Inflammatory macrophage (primary cell): ENCODE data around the gene CCDC30.
A peak's percentile ranks its signal among the peaks of the same experiment; 100 is the strongest.
"Not testable (repeated sequence)": the region's sequence is repeated elsewhere in the genome, so short reads cannot be mapped to it uniquely, and the experiment has no call there.

Source experiments
- DNase-seq, 2 donors: peaks; one replicate each; pipeline ENCODE4 v3.0.0-alpha.2; 2020 to 2022

Gene CCDC30

GRCh38 chr1:42531043-42531442 lies 68.0 kb downstream of the CCDC30 start:
- no peak for DNase-seq

DNA sequence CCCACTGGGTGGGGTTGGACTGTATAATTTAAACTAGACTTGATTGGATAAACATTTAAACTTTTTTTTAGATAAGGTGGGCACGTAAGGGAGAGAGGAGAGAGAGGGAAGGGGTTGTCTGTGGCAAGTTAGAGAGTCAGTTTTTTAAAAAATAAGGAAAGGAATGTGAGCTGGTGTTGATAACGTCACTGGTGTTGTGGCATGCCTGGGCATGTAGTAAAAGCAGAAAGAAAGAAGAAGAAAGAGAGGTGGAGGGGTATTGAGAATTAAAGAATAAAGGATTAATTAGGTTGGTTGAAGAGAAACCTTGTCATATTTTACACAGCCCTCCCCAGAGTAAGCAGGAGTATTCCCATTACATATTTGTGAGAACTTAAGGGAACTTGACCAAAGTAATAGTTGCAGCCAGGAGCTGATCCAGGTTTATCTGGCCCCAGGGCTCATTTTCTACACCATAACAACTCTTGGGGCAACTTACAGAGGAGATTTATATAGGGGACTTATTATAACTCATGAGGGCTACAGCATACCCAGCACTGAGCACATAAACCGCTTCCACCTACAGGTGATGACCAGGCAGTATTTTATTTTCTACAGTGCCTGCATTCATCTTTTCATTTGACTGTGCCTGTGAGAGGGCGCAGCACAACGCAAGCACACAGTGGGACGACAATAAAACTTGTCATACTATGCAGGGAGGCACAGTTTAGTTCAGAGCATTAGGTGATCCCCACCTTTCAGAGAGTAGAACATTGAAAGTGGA lies 70.2 kb downstream of the CCDC30 start:
- no peak for DNase-seq

- no peak for DNase-seq
Observed at GRCh38 chr1:42541104-42541503, 78.0 kb downstream of the CCDC30 start.

- DNase-seq = peak; percentile 89 to 91
Observed at GRCh38 chr1:42551180-42551579, 88.1 kb downstream of the CCDC30 start.

DNA sequence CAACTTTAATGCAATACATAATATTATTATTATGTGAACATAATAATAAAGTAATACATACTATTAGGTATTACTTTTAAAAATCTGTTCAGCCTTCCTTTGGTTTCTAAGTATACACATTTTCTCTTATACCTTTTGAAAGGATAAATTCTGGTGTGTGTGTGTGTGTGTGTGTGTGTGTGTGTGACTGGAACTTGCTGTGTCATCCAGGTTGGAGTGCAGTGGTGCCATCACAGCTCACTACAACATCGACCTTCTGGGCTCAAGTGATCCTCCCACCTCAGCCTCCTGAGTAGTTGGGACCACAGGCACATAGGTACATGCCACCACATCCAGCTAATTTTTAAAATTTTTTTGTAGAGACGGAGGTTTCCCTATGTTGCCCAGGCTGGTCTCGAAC lies 88.5 kb downstream of the CCDC30 start:
- DNase-seq = no peak

- DNase-seq = no peak
Observed at GRCh38 chr1:42552636-42553035, 89.5 kb downstream of the CCDC30 start.

GRCh38 chr1:42557230-42557851 lies 94.3 kb downstream of the CCDC30 start:
- no peak for DNase-seq

GRCh38 chr1:42567038-42567437 lies 104.0 kb downstream of the CCDC30 start:
- no peak for DNase-seq

GRCh38 chr1:42576935-42577334 lies 113.8 kb downstream of the CCDC30 start:
- no peak for DNase-seq

DNA sequence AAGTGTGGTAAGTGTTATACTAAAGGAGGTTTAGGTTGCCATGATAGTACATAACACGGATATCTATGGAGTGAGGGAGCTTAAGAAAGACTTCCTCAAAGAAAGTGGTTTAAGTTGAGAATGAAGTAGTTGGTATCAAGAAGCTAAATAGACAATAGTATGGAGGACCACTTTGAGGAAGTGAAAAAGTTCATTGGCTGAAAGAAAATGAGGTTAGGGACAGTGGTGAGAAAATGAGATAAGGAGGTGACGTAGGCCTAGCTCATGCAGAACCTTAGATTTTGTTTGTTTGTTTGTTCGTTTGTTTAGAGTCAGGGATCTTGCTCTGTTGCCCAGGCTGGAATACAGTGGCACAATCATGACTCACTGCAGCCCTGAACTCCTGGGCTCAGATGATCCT lies 122.9 kb downstream of the CCDC30 start:
- DNase-seq = peak in 1 of 2 donors; percentile 3

- DNase-seq = no peak
Observed at GRCh38 chr1:42587753-42588152, 124.7 kb downstream of the CCDC30 start.

DNA sequence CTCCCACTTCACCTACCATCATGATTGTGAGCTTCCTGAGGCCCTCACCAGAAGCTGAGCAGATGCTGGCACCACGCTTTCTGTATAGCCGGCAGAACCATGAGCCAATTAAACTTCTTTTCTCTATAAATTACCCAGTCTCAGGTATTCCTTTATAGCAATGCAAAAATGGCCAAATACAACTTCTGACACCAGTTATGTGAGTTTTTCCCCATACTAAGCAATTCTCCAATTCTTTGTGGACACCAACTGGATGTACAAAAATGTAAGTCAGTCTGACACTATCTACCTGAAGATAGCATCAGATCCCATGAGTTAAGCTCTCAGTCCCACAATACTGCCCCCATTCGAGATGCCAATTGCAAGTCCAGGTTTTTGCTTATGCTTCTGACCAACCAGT lies 129.7 kb downstream of the CCDC30 start:
- no peak for DNase-seq

DNA sequence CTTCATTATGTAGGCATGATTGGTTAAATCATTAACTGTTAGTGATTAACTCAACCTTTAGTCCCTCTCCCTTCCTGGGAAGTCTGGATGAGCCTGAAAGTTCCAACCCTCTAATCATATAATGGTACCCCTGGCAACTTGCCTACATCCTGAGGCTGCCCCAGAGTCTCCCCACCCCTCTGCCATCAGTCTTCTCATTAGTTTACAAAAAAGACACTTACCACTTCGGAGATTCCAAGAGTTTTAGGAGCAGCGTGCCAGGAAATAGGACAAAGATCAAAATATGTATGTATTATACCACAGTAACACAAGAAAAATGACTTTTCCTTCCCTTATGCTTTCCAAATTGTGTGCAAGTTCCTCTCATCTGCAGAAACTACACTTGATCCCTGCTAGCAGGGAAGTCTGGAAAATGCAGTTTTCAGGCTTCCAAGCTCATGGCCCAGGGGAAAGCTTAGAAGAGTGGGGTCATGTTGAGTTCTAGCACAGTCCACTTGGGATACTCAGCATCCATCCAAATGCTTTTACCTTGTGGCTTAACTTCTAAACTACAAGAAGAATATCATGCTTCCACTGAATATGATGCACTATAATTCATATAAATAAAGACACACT lies 130.5 kb downstream of the CCDC30 start:
- no peak for DNase-seq

- no peak for DNase-seq
Observed at GRCh38 chr1:42601472-42601871, 138.4 kb downstream of the CCDC30 start.

- no peak for DNase-seq
Observed at GRCh38 chr1:42613803-42614131, 150.7 kb downstream of the CCDC30 start.

- no peak for DNase-seq
Observed at GRCh38 chr1:42618866-42619265, 155.8 kb downstream of the CCDC30 start.

GRCh38 chr1:42620307-42620706 lies 157.2 kb downstream of the CCDC30 start:
- DNase-seq = no peak

GRCh38 chr1:42621180-42621579 lies 158.1 kb downstream of the CCDC30 start:
- not testable (repeated sequence) for DNase-seq

- DNase-seq = not testable (repeated sequence)
Observed at GRCh38 chr1:42627205-42627604, 164.1 kb downstream of the CCDC30 start.

- DNase-seq = no peak
Observed at GRCh38 chr1:42639116-42639515, 176.0 kb downstream of the CCDC30 start.

DNA sequence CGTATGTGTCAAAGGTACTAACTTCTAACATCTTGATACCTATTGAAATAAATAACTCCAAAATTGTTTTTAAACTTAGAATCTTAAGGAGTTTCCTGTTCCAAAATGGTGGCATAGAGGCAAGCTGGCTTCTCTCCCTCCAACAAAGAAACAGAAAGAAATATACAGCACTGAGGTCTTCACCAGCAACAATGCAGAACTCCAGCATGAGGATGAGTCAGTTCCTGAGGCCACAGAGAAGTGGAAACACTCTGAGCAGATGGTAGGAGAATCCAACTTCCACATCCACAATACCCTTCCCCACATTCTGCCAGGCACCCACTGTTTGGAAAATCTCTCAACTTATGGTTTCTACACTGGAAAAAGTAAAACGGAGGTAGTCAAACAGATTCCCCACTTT lies 183.0 kb downstream of the CCDC30 start:
- peak; percentile 41 to 76 for DNase-seq

GRCh38 chr1:42657201-42657600 lies 194.1 kb downstream of the CCDC30 start:
- no peak for DNase-seq

GRCh38 chr1:42657981-42658876 lies 195.1 kb downstream of the CCDC30 start, which contains the start of gene PPIH:
PPIH (plus strand) TSS chr1:42658423; CDS start chr1:42658447, 24 bp downstream.
- peak; percentile 96 for DNase-seq
